NCI-H2107 treated with DMSO at 0.1 percent for 48 hours (cell line): Measurements from ENCODE around the gene LIN28B.
"Not testable (repeated sequence)": the region's sequence is repeated elsewhere in the genome, so short reads cannot be mapped to it uniquely, and the experiment has no call there.

ENCODE experiments used
- DNase-seq: peaks from one replicate; lab custom pipeline; 2025; ENCODE audit not compliant: unreplicated experiment; lab: John Stamatoyannopoulos, UW

The LIN28B gene

DNA sequence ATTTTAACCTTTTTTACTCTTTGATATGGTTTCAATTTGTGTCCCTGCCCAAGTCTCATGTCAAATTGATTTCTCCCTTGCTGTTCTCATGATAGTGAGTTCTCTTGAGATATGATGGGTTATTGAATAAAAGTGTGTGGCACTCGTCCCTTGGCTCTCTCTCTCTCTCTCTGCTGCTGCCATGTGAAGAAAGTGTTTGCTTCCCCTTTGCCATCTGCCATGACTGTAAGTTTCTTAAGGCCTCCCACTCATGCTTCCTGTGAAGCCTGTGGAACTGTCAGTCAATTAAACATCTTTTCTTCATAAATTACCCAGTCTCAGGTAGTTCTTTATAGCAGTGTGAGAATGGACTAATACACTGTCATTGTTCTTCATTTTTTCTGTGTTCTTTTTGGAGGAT lies 48.5 kb downstream of the LIN28B start:
- DNase-seq, result no peak

DNA sequence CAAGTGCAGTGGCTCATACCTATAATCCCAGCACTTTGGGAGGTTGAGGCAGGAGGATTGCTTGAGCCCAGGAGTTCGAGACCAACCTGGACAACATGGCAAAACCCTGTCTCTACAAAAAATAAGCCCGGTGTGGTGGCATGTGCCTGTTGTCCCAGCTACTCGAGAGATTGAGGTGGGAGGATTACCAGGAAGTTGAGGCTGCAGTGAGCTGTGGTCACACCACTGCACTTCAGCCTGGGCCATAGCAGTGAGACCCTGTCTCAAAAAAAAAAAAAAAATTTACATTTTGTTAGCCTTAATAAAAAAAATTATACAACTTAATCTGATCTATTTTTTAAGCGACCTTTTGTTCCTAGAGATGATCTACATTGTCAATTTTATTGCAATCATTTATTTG lies 56.6 kb downstream of the LIN28B start:
- DNase-seq, result not testable (repeated sequence)

DNA sequence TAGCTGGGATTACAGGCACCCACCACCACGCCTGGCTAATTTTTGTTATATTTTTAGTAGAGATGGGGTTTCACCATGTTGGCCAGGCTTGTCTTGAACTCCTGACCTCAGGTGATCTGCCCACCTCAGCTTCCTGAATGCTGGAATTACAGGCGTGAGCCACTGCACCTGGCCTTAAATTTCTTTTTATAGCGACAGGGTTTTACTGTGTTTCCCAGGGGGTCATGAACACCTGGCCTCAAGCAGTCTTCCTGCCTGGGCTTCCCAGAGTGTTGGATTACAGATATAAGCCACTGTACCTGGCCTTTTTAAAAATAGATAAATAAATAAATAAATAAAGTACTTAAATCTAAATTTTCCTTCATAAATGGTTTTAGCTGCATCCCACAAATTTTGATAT lies 57.5 kb downstream of the LIN28B start:
- DNase-seq, result peak; percentile 35

DNA sequence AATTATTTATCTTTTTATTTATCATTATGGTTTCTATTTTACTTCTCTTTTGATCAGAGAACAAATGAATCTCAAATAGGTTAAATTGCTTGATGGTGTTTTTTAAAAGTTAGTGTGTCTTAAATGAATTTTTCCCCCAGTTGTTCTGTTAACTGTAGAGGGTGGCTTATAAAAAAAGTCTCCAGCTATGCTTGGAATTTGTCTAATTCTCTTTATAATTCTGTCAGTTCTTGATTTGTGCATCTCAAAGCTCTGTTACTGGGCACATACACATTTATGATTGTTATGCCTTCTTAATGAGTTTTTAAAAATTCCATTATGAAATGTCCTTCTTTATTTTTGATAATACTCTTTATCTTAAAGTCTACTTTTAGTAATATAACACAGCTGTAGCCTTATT lies 58.0 kb downstream of the LIN28B start:
- no peak for DNase-seq

DNA sequence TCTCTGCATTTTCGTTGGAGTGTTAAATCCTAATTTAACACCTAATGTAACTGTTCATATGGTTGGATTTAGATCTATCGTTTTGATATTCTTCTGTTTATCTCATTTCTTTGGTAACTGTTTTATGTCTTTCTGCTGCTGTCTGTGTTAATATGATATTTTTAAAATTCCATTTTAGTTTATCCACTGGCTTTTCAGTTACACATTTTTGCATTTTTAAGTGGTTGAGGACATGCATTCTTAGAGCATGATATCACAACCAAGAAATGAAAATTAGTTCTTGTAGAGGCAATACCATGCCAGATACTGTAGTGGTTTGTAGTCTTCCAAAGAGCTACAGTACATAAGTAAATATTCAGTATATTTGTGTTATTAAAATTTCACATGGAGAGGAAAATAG lies 58.6 kb downstream of the LIN28B start:
- no peak for DNase-seq

DNA sequence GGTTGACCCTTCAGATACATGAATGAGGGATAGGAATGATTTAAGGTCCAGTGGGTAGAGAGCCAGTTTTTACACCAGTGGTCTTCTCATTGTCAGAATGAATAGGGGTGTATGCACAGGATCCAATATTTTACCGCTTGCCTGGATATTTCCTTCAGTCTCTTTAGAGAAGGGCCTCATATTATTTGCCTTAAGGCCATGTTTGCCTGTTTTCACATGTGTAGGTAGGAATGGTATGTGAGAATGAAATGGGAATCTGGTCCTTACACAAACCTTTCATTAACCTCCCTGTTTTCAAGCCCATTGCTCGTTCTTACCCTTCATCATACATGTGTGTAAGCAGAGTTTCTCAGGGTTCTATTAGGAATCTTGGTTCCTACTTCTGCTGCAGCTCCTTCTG lies 62.4 kb downstream of the LIN28B start:
- DNase-seq, result no peak

DNA sequence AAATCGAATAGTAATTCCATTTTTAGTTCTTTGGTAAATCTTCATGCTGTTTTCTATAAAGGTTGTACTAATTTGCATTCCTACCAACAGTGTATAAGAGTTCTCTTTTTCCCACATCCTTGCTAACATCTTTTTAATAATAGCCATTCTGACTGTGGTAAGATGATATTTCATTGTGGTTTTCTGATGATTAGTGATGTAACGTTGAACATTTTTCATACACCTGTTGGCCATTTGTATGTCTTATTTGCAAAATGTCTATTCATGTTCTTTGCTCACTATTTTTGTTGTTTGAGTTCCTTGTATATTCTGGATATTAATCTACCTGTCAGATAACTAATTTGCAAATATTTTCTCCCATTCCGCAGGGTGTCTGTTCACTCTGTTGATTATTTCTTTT lies 64.5 kb downstream of the LIN28B start:
- DNase-seq, result peak; percentile 44

DNA sequence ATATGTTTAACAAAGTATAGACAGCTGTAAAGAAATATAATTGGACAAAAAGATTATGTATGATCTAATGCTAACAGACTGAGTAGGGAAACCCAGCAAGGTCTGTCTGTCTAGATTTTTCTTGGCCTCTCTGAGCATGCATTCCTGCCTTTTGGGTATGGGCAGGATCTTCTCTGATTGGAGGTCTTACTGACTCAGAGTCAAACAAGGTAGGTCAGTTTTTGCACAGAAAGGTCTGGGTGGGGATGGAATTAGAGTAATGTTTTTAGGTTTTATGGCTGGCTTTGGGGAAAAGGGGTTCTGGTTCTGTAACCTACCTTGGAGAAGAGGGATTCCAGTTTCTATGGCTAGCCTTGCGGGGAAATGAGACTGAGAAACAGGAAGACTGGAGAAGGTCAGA lies 65.5 kb downstream of the LIN28B start:
- no peak for DNase-seq

DNA sequence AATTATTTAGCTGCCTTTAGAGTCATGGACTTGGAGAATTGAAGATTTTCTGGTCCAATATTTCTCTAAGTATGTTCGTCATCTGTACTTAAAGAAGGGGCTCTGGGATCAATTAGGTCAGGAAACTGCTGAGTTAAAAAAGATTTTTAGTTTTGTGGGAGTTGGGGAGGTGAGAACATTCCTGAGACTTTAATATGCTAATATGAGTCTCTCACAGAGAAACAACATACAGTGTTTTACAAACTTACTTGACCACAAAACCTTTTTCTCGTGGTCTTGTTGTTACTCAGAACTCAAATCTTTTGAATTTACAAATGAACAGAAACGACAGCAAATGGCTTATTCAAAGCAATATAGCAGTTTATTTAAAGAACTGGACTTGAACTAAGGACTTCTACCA lies 67.9 kb downstream of the LIN28B start:
- DNase-seq, result no peak

DNA sequence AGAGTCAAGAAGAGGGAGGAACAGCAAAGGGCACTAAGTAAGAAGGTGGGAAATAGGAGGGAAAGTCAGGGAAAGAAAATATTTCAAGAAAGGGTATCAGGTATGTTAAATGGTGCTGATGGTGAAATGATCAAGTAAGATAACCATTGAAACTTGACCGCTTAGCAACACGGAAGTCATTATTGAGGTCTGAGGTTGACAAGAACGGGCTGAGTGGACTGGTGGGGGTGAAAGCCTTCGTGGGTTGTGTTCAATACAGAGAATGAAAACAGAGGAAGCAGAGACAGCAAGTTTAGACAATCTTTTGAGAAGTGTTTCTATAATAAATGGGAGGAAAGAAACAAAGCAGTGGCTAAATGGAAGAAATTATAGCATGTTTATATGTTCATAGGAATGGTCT lies 72.0 kb downstream of the LIN28B start:
- no peak for DNase-seq

DNA sequence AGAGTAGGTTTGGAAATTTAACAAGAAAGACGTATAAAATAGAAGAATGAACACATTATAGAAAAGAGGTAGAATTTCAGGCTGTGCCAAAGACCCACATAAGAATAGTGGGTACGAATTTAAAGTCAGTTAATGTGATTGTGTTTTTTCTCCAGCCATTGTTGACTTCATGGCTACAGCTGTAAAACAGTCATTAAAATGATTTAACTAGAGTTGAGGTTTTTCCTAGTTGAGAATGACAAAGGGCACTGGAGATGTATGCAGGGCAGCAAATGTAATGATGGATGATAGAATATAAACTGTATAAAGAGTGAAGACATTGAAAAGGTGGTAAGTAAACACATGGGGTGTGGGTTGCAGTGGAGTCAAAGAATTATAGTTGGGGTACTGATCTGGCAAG lies 72.7 kb downstream of the LIN28B start:
- DNase-seq, result no peak

DNA sequence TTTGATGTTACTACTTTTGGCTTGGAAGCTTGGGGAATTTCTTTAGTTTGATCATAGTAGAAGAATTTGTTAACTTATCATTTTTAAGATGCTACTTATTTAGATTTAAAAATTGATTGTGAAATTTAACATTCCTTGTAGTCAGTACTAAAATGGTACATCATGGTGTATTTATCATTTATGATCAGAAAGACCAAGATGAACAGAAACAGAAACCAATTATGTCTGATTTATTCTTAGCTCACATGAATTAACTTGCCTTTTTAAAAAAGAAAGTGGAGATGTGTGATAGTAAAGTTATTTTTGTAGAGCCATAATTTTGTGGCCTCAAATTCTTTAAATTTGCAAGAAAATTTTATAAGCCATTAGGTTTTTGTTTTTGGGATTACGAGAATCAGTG lies 77.6 kb downstream of the LIN28B start:
- DNase-seq, result no peak

DNA sequence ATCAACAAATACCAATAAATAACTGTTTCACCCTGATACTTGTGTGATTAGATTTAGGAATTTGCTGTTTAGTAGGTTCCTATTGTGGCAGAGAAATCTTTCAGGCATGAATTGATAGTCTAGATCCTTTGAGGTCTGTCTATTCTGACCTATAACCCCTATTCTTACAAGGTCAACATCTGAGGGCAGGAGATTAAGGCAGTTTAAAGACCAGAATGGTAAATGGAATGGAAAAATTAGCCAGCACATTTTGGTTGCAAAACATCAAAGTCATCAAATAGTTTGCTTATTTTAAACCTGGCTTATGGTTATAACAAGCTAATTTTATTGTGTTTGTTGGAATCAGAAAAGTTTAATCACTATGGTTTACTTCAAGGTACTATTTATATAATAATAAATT lies 78.4 kb downstream of the LIN28B start:
- DNase-seq, result no peak

DNA sequence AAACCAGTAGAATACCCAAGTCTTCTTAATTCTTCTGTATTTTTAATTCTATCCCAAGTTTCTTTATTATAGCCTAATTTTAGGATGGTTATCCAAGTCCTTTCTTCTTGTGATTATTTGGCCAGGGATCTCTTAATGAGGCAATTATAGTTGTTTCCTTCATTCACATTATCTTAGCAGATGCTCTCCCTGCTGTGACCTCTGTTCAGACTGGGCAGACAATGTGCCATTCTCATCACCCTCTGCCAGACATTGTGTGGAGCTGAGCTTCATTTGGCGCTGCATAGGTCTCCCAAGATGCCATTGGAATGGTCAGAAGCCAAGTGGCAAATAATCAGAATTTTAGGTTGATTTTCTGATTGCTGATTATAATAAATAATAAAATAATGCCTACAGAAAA lies 79.4 kb downstream of the LIN28B start:
- no peak for DNase-seq

DNA sequence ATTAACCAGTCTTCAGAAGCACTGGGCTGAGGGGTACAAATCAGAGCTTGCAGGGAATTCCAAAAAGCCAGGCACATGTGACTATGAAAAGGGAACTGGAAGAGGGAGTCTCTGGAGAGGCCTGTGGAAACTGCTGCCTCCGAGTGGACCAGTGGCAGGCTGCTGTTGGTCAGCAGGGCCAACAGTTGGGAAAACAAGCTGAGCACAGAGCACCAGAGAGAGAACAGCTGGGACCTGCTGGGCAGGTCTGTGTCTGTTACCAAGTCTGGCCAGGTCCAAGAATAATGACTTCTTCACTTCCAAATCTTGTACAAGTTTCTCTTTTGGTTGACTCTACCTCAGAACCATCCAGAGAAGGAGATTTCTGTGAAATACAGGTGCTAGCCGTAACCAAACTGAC lies 81.4 kb downstream of the LIN28B start:
- no peak for DNase-seq

DNA sequence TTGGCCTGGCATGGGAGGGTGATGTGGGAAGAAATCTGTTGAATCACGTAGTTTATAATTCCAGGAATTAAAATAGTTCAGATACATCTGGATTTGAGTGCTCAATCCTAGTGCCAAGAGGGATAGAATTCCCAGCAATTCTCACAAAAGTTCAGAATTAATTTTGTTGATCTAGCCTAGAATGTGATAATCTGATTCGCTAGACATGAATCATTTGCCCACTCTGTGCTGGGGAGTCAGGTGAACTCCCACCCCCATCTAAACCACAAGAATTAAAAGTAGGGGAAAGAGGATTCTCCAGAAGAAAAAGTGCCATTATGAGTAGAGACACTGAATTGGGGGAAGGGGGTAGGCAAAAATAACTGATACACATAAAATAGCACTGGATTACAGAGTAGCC lies 85.0 kb downstream of the LIN28B start:
- DNase-seq, result no peak

DNA sequence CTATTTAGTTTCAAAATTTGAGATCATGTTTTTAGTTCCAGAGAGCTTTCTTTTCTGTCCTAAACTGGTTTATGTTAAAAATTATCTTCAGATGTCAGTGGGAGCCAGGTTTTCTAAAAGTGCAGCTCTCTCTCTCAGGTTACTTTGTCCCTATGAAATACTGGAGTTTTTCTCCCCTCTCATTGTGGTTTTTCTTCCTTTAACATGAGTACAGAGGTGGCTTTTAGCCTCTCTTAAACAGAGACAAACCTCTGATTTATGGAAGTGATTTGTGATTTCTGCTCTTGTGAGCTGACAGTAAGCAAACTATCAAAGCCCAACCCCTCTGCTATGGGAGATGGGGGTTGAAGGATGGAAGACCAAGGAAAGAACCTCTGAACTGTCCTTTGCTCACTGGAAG lies 85.7 kb downstream of the LIN28B start:
- DNase-seq, result no peak

DNA sequence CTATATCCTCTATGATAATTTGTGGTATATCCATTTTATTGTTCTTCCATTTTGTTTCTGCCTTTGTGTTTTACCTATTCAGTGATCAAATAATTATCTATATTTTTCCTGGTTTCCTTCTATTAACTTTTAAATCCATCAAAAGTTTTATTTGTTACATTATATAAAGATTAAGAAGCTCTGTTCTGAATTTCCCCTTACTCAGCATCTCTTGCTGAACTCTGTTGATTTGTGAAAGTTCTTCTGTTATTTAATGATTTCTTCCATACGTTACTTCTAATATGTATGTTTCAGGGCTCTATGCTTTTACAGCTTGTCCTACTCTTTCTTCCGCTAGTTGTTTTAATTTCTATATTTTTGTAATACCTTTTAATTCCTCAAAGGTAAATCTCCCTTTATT lies 87.1 kb downstream of the LIN28B start:
- DNase-seq, result no peak

DNA sequence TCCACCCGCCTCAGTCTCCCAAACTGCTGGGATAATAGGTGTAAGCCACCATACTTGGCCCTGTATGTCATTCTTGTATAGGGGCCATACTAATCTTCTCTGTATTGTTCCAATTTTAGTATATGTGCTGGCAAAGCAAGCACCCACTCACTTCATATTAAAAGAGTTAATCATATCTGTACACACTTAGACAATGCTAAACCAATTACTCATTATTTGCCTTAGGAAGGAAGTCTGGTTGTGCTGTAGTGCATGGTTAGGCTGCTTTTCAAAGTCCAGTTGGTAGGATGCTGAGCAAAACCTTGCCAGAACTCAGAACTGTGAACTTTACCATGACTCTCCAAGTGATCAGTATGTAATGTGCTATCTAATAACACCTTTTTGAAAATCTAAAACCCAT lies 88.6 kb downstream of the LIN28B start:
- no peak for DNase-seq

DNA sequence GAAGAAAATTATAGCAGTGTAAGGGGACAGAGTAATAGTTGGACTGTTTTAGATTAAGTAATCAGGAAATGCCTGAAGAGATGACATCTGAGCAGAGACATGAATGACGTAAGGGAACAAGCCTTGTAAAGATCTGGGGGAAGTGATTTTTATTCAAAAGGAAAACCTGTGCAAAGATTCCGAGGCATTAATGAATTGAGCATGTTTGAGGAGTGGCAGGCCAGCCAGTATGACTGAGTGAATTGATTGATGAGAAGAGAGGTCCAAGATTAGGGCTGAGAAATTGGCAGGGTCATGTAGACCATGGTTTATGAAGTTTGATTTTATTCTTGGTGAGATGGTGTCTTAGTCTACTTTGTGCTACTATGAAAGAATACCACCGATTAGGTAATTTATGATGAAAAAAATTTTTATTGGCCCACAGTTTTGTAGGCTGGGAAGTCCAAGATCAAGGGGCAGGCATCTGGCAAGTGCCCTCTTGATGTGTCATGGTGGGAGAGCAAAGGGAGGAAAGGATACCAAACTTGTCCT lies 95.1 kb downstream of the LIN28B start:
- no peak for DNase-seq

DNA sequence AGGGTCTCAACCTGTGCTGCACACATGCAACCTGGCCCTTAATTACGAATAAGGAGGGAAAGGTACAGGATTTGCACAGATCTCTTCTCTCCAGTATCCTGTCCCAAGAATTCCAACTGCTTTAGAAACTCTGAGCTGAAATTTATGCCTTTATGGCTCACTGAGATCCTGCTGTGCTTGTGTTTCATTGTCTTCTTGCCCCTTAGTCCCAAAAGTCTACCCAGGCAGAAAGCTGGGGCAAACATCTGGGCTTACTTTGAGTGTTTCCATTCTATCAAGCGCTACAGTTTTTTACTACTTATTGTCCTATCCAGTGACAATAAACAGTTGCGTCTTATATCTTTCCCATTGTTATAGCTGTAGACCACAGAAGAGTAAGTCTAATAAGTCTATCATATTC lies 99.7 kb downstream of the LIN28B start:
- DNase-seq, result no peak

DNA sequence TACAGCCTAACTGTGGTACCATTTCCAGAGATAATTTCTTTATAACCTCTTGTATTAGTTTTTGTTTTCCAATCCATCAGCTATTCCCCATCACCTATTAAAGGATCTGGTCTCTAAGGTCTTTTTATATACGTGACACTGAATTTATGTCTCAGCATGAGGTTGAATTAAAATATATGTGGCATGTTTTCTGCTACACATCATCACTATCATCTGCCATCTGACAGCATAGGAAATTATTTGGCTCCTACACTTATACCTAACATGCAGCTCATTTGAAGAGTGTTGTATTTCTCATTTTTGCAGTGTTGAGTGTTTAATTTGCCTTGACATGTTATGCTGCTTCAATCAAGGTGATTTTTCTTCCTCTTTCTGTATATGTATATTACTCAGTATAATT lies 100.3 kb downstream of the LIN28B start:
- DNase-seq, result no peak

DNA sequence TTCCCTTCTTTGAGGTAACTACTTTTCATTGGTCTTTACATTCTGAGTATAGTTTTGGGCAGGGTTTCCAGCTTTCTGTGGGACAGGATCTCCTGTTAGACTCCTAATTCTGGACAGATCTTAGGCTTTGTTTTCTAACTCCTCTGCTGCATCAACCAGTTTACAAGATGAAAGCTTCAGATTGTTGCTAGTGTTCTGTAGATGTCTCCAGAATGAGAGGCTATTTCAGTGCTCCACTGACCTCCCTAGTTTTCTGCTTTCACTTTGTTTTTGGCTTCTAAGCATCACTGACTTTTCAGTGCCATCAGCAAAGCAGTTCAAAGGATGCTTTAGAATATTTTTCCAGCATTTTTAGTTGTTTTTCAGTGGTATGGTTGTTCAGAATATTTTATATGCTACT lies 101.4 kb downstream of the LIN28B start:
- DNase-seq, result no peak

DNA sequence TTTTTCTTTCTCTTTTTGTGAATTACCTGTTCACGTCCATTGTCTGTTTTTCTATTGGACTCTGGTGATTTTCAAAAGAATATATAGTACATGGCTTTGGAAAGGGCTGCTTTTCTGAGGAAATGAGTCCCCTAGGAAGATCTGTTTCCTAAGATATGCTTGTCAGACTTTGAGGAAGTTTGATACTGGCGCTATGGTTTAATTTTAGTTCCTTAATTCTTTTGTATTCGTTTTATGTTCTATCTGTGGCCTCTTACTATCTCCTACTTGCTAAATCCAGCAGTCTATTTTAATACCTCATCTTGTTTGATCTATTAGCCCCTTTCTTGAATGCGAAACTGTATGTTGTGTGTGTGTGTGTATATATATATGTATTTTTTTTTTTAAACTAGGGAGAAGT lies 101.9 kb downstream of the LIN28B start:
- no peak for DNase-seq
